PC-9 (cell line): ENCODE results near the gene ADGRB3. TPM values are rescaled to one million over a fixed set of nuclear protein-coding genes. Genes with fewer than 3 reads are reported as not detected.

Experiments
- BruUV-seq: library from RNA; stranded (reverse); fragments of 400-500 nt; replicated peaks from 2 replicates; lab custom pipeline; 2021; lab: Mats Ljungman, UMichigan
- CTCF ChIA-PET: fragments of 300-600 bp; sonication (Branson Sonifier 250); formaldehyde crosslinking; loops from one replicate; lab custom pipeline; 2022; ENCODE audit warnings: antibody characterized with exemption; lab: Charles Lee
- POLR2A ChIA-PET: fragments of 300-600 bp; sonication (Branson Sonifier 250); formaldehyde crosslinking; loops from one replicate; lab custom pipeline; 2022; ENCODE audit warnings: antibody characterized with exemption; ENCODE audit not compliant: unreplicated experiment; lab: Charles Lee
- DNase-seq, 2 experiments: peaks; one replicate each; pipeline versions ENCODE4 v3.0.0 to v3.0.0-alpha.2; 2015 to 2022; ENCODE audit warnings: mixed read lengths in 1 of 2
- H2AFZ ChIP-seq: fragments of 200-600 bp; sonication (generic); 2 replicates; pipeline ENCODE4 v1.8.1; 2017; ENCODE audit warnings: antibody characterized with exemption
- H3F3A ChIP-seq: fragments of 200-600 bp; sonication (generic); 2 replicates; pipeline ENCODE4 v1.8.1; 2017; ENCODE audit warnings: antibody characterized with exemption, mild to moderate bottlenecking, low read depth; ENCODE audit not compliant: insufficient read depth
- H3K27ac ChIP-seq: fragments of 200-600 bp; sonication (generic); 2 replicates; pipeline ENCODE4 v1.6.1; 2016; ENCODE audit warnings: mixed run types
- H3K27me3 ChIP-seq: fragments of 200-600 bp; sonication (generic); 2 replicates; pipeline ENCODE4 v1.6.1; 2016; ENCODE audit warnings: low read depth, mixed run types; ENCODE audit not compliant: insufficient read depth
- H3K36me3 ChIP-seq: fragments of 200-600 bp; sonication (generic); 2 replicates; pipeline ENCODE4 v1.6.1; 2016; ENCODE audit warnings: low read depth, mixed run types
- H3K4me1 ChIP-seq: fragments of 200-600 bp; sonication (generic); replicated peaks from 2 replicates; pipeline ENCODE4 v1.6.1; 2016; ENCODE audit warnings: mixed run types; ENCODE audit not compliant: insufficient read depth
- H3K4me2 ChIP-seq: fragments of 200-600 bp; sonication (generic); 2 replicates; pipeline ENCODE4 v1.6.1; 2017; ENCODE audit warnings: mixed run types
- H3K4me3 ChIP-seq: fragments of 200-600 bp; sonication (generic); 2 replicates; pipeline ENCODE4 v1.6.1; 2016; ENCODE audit warnings: mixed run types
- H3K79me2 ChIP-seq: fragments of 200-600 bp; sonication (generic); 2 replicates; pipeline ENCODE4 v1.6.1; 2017; ENCODE audit warnings: low read depth, mixed run types
- H3K9me2 ChIP-seq: fragments of 200-600 bp; sonication (generic); 2 replicates; pipeline ENCODE4 v1.8.1; 2017; ENCODE audit warnings: mild to moderate bottlenecking; ENCODE audit not compliant: insufficient read depth
- H3K9me3 ChIP-seq: fragments of 200-600 bp; sonication (generic); 2 replicates; pipeline ENCODE4 v1.8.1; 2016; ENCODE audit warnings: low read depth; ENCODE audit not compliant: insufficient read depth
- H4K20me1 ChIP-seq: fragments of 200-600 bp; sonication (generic); 2 replicates; pipeline ENCODE4 v1.8.1; 2017; ENCODE audit not compliant: insufficient read depth
- EZH2 ChIP-seq: fragments of 200-600 bp; sonication (generic); IDR thresholded peaks from 2 replicates; pipeline ENCODE4 v1.8.0; 2017; ENCODE audit warnings: antibody characterized with exemption, low read depth
- intact Hi-C: fragments of 100-400 bp; cut with micrococcal nuclease; formaldehyde crosslinking; loops from one replicate; pipeline ENCODE4 v1.10.0; 2022; ENCODE audit not compliant: unreplicated experiment
- total RNA-seq: library from RNA; stranded (reverse); gene quantifications from 2 replicates; pipeline ENCODE4 v1.2.3, GENCODE V29; 2021
- TF ChIP-seq, protein P1 (sequence below): fragments of 200-600 bp; sonication (generic); conservative IDR thresholded peaks from 2 replicates; pipeline ENCODE4 v1.6.1; 2017; ENCODE audit warnings: mixed run types, antibody characterized with exemption, mild to moderate bottlenecking, moderate library complexity

Gene ADGRB3
- total RNA-seq, 1 experiment from 2014 or later = not detected

DNA sequence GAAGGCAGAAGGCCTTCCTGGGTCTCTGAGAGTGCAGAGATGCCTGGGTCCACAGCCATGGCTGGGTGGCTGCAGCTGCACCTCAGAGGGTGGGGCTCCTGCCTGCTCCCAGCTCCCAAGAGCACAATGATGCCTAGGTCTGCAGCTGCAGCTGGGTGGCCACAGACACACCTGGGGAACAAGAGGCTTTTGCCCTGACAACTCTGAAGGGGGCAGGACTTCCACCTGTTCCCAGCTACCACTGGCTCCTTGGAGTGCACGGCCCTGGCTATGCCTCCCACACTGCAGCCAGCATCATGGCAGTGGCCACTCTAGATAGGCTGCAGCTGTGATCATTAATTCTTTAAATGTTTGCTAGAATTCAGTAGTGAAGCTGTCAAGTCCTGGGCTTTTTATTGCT, 511.3 kb downstream of the ADGRB3 start:
- no peaks in the 10 kb centered on the region for H3K9me3 ChIP-seq
- POLR2A ChIA-PET = no interaction called here
- no peak overlapping the region for H3K27ac ChIP-seq
- no peaks in the 10 kb centered on the region for H3K9me2 ChIP-seq
- no peak overlapping the region for H3K4me3 ChIP-seq
- H3K79me2 ChIP-seq = no peaks in the 10 kb centered on the region
- no peaks in the 10 kb centered on the region for H3K36me3 ChIP-seq
- intact Hi-C loops = no loop called here
- no peak overlapping the region for H2AFZ ChIP-seq
- BruUV-seq = no TSS peak
- no peaks in the 10 kb centered on the region for H4K20me1 ChIP-seq
- H3K4me2 ChIP-seq = no peak overlapping the region
- no peaks in the 10 kb centered on the region for H3F3A ChIP-seq
- TF ChIP-seq EZH2 = no peak
- TF ChIP-seq, protein P1, sequence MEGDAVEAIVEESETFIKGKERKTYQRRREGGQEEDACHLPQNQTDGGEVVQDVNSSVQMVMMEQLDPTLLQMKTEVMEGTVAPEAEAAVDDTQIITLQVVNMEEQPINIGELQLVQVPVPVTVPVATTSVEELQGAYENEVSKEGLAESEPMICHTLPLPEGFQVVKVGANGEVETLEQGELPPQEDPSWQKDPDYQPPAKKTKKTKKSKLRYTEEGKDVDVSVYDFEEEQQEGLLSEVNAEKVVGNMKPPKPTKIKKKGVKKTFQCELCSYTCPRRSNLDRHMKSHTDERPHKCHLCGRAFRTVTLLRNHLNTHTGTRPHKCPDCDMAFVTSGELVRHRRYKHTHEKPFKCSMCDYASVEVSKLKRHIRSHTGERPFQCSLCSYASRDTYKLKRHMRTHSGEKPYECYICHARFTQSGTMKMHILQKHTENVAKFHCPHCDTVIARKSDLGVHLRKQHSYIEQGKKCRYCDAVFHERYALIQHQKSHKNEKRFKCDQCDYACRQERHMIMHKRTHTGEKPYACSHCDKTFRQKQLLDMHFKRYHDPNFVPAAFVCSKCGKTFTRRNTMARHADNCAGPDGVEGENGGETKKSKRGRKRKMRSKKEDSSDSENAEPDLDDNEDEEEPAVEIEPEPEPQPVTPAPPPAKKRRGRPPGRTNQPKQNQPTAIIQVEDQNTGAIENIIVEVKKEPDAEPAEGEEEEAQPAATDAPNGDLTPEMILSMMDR = no peak
- CTCF ChIA-PET = no interaction called here
- H3K27me3 ChIP-seq = no peaks in the 10 kb centered on the region
- no peaks in the 10 kb centered on the region for H3K4me1 ChIP-seq
- DNase-seq = no peak

DNA sequence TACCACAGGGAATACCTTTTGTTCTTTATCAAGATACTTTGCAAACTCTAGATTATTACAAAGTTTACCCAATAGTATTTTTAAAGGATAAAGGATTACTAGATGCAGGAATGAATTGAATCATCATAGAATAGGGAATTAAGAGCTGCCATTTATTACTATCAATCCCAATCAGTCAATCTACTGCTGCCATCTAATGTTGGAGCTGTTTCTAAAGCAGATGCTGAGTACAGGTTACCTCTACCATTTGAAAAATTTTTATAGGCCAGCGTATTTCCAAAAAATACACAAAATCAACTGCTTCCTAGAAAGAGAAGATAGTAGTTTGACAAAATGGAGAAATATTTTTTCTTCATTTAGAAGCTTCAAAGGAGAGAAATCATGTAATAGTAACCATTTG, 520.4 kb downstream of the ADGRB3 start:
- CTCF ChIA-PET = no interaction called here
- no peaks in the 10 kb centered on the region for H3K79me2 ChIP-seq
- H3K4me1 ChIP-seq = no peaks in the 10 kb centered on the region
- TF ChIP-seq, protein P1 = no peak
- no peak for TF ChIP-seq EZH2
- no peak overlapping the region for H3K27ac ChIP-seq
- no peaks in the 10 kb centered on the region for H3F3A ChIP-seq
- no peaks in the 10 kb centered on the region for H4K20me1 ChIP-seq
- POLR2A ChIA-PET = no interaction called here
- H3K9me3 ChIP-seq = no peaks in the 10 kb centered on the region
- no peak overlapping the region for H3K4me3 ChIP-seq
- no peak overlapping the region for H3K4me2 ChIP-seq
- H3K9me2 ChIP-seq = no peaks in the 10 kb centered on the region; the same call in 1 of the 2 replicates
- BruUV-seq = no TSS peak
- no peaks in the 10 kb centered on the region for H3K36me3 ChIP-seq
- no peak overlapping the region for H2AFZ ChIP-seq
- intact Hi-C loops = no loop called here
- no peaks in the 10 kb centered on the region for H3K27me3 ChIP-seq
- no peak for DNase-seq

DNA sequence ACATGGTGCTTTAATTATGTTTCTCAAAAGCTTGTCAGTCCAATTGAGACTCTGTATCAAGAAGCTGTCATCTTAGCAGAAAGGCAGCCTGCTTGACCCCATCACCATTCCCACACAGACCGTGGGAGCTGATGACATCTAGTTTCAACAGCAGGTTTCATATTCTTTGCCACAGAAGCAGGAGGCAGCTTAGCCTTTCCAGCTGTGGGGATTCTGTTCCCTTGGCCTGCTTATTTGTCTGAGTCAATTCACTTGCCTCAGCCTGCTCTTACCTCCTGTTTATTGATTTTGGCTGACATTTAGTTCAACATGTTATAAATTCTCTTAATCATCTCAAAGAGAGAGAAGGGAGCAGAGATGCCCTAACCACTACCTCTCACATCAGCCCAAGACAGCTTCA, 527.7 kb downstream of the ADGRB3 start:
- no peak overlapping the region for H3K27ac ChIP-seq
- intact Hi-C loops = no loop called here
- H4K20me1 ChIP-seq = no peaks in the 10 kb centered on the region
- H3K4me3 ChIP-seq = no peak overlapping the region
- no TSS peak for BruUV-seq
- H3K79me2 ChIP-seq = no peaks in the 10 kb centered on the region
- no peak for TF ChIP-seq EZH2
- TF ChIP-seq, protein P1 = no peak
- no peak overlapping the region for H2AFZ ChIP-seq
- H3K4me2 ChIP-seq = no peak overlapping the region
- no peaks in the 10 kb centered on the region; the same call in 1 of the 2 replicates for H3K9me2 ChIP-seq
- POLR2A ChIA-PET = no interaction called here
- DNase-seq = no peak
- no peaks in the 10 kb centered on the region for H3K27me3 ChIP-seq
- H3K4me1 ChIP-seq = no peaks in the 10 kb centered on the region
- H3K36me3 ChIP-seq = no peaks in the 10 kb centered on the region
- CTCF ChIA-PET = no interaction called here
- no peaks in the 10 kb centered on the region for H3F3A ChIP-seq
- H3K9me3 ChIP-seq = no peaks in the 10 kb centered on the region
